IPS-18a (cell line): ENCODE results near the gene MLH3.
A peak's percentile ranks its signal among the peaks of the same experiment; 100 is the strongest.

Experiments
- H3K27ac ChIP-seq: one replicate; pipeline ENCODE4 v1.5.1; 2013; ENCODE audit warnings: low read length
- H3K27me3 ChIP-seq: one replicate; pipeline ENCODE4 v1.6.1; 2013; ENCODE audit warnings: mild to moderate bottlenecking, low read length; ENCODE audit not compliant: control insufficient read depth, insufficient read depth
- H3K36me3 ChIP-seq: one replicate; pipeline ENCODE4 v1.6.1; 2013; ENCODE audit warnings: low read depth, low read length; ENCODE audit not compliant: control insufficient read depth
- H3K4me1 ChIP-seq: one replicate; pipeline ENCODE4 v1.6.1; 2013; ENCODE audit warnings: low read depth, low read length; ENCODE audit not compliant: control insufficient read depth
- H3K4me3 ChIP-seq: one replicate; pipeline ENCODE4 v1.5.1; 2013; ENCODE audit warnings: low read length
- H3K9ac ChIP-seq: one replicate; pipeline ENCODE4 v1.6.1; 2013; ENCODE audit warnings: mild to moderate bottlenecking, low read length, moderate library complexity
- H3K9me3 ChIP-seq: one replicate; pipeline ENCODE4 v1.6.1; 2013; ENCODE audit warnings: low read depth, low read length; ENCODE audit not compliant: control insufficient read depth

The MLH3 gene

DNA sequence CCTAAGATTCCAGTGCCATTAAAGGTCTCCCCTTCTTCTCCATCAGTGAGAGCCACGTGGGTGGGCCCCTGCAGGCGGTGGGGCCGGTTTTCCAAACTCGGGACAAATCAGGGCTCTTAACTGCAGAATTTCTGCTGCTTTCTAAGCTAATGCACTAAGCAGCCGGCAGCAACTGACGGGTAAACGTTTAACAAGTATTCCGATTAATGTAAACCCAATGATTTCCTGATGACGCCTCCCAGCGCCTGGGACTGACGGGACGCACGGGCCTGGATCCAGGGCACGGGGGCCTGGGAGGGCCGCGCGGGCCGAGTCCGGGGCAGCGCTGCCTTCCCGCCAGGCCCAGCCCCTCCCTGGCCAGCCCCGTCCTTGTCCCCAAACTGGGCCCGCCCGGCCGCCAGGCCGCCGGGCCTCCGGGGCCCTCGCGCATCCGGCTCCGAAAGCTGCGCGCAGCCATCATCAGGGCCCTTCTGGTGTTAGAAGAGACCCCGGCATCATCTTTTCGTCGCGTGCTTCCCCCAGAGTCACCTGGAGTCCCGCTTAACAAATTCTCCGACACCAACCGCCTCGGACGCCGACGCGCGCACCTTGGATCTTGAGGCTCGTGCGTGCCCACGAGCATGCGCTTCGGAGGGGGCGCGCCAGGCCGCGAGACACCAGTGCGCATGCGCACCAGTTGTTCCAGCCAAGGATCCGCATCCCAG, at the start of gene MLH3:
MLH3 (minus strand) TSS at position 616 of the 704 bp plus-strand sequence. CDS start 1,812 bp downstream, outside the sequence.
- H3K27me3 ChIP-seq = no peaks in the 10 kb centered on the region

GRCh38 chr14:75098682-75099081, 47.4 kb upstream of the MLH3 start:
- Histone ChIP-seq H3K9me3 (no peaks in the 10 kb centered on the region), H3K27ac (no peak overlapping the region), H3K27me3 (no peaks in the 10 kb centered on the region), H3K9ac (no peak overlapping the region), H3K36me3 (peaks cover 71% of the 10 kb centered on the region), H3K4me3 (no peak overlapping the region), H3K4me1 (no peaks in the 10 kb centered on the region)

More for the DNA sequence above, at the start of gene MLH3:
- H3K27ac ChIP-seq = peak within 1 kb of the TSS; percentile 62
- H3K4me1 ChIP-seq = no peaks in the 10 kb centered on the region
- no peaks in the 10 kb centered on the region for H3K9me3 ChIP-seq
- no peaks in the 10 kb centered on the region for H3K36me3 ChIP-seq
- H3K4me3 ChIP-seq = peak within 1 kb of the TSS; percentile 67
- peak within 1 kb of the TSS; percentile 86 for H3K9ac ChIP-seq

DNA sequence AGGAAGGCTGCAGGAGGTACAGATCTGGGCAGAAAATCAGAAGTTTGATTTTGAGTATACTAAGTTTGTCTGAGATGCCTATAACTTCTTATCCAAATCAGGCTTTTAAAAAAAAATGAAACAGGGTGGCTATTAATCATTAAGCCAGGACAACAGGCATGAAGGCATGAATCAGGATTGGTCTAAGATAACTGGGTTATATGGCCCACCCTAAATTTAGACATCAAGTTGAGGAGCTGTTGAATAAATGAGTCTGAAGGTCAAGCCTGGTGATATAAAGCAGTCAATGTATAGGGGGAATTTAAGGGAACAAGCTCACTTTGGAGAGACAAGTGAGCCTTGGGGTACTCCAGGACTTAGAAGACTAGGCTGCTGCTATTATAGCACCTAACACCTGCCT, 46.9 kb upstream of the MLH3 start:
- H3K4me3 ChIP-seq = no peak overlapping the region
- peaks cover 67% of the 10 kb centered on the region for H3K36me3 ChIP-seq
- H3K27ac ChIP-seq = no peak overlapping the region
- no peaks in the 10 kb centered on the region for H3K4me1 ChIP-seq
- no peak overlapping the region for H3K9ac ChIP-seq
- no peaks in the 10 kb centered on the region for H3K9me3 ChIP-seq
- H3K27me3 ChIP-seq = no peaks in the 10 kb centered on the region

- Histone ChIP-seq H3K27ac (no peak overlapping the region), H3K36me3 (peaks cover 67% of the 10 kb centered on the region), H3K9me3 (no peaks in the 10 kb centered on the region), H3K4me1 (no peaks in the 10 kb centered on the region), H3K9ac (no peak overlapping the region), H3K27me3 (no peaks in the 10 kb centered on the region), H3K4me3 (no peak overlapping the region)
These were observed 45.7 kb upstream of the MLH3 start for GRCh38 chr14:75096959-75097358.

GRCh38 chr14:75095690-75096089, 44.4 kb upstream of the MLH3 start:
- Histone ChIP-seq H3K36me3 (peaks cover 59% of the 10 kb centered on the region), H3K4me3 (no peak overlapping the region)

DNA sequence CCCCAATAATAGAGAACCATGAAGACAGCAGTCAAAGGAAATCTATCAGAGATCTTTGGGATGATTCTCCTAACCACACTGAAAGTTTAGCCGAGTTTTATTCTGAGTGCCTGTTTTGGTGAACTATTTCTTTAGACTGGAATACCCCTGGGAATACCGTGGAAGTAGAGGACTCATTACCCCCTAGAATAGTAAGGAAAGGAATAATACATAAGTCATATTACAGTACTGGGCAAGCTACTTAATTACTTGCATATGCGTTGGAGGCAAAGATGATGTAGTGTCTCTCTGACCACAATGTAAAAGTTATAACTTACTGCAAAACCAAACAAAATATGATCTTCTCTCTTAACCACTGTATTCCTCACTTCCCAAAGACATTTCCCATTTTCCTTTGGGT, 43.6 kb upstream of the MLH3 start:
- Histone ChIP-seq H3K27ac (no peak overlapping the region), H3K9ac (no peak overlapping the region), H3K4me3 (no peak overlapping the region), H3K9me3 (no peaks in the 10 kb centered on the region), H3K36me3 (peaks cover 59% of the 10 kb centered on the region), H3K4me1 (no peaks in the 10 kb centered on the region), H3K27me3 (no peaks in the 10 kb centered on the region)

More at GRCh38 chr14:75095690-75096089, 44.4 kb upstream of the MLH3 start:
- Histone ChIP-seq H3K9me3 (no peaks in the 10 kb centered on the region), H3K4me1 (no peaks in the 10 kb centered on the region), H3K27ac (no peak overlapping the region), H3K27me3 (no peaks in the 10 kb centered on the region), H3K9ac (no peak overlapping the region)

DNA sequence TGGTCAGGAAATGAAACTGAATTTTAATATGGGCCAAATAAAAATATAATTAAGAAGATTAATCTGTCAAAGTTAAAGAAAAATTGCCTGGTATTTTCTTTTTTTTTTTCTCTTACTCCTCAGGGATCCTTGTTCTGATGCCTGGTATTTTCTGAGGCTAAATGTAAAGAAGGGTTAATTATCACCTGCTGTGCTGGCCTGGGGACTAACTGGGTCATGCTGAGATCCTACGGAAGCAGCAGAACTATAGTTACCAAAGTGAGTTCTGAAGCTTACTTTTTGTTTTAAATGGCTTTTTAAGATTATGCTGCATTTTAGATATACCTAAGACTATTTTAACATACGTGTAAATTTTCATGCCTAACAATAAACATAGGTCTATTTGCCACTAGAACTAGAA, 41.4 kb upstream of the MLH3 start:
- Histone ChIP-seq H3K9me3 (no peaks in the 10 kb centered on the region), H3K36me3 (peaks cover 51% of the 10 kb centered on the region)

DNA sequence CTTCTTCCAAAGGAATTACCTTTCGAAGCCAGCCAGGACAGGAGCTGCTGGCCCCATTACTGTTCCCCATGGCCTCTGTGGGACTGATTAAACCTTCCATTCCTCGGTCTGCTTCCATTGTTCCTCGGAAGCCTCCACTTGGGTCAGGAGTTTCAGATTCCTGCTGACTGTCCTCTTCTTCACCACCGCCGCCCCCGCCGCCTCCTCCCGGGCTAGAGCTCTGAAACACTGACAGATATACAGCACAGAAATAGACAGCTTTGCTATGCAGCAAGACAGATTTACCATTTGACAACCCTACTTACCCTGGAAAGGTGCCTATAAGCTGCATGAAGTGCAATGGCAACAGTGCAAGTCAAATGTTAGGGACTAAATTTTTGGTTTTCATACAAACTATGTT, 40.0 kb upstream of the MLH3 start:
- no peaks in the 10 kb centered on the region for H3K4me1 ChIP-seq
- H3K9me3 ChIP-seq = no peaks in the 10 kb centered on the region
- H3K27me3 ChIP-seq = no peaks in the 10 kb centered on the region
- H3K27ac ChIP-seq = no peak overlapping the region
- peaks cover 51% of the 10 kb centered on the region for H3K36me3 ChIP-seq
- H3K4me3 ChIP-seq = no peak overlapping the region
- no peak overlapping the region for H3K9ac ChIP-seq

More for the DNA sequence above, 41.4 kb upstream of the MLH3 start:
- no peaks in the 10 kb centered on the region for H3K27me3 ChIP-seq
- no peak overlapping the region for H3K9ac ChIP-seq
- peak overlapping the region; percentile 8 for H3K4me3 ChIP-seq
- no peaks in the 10 kb centered on the region for H3K4me1 ChIP-seq
- no peak overlapping the region for H3K27ac ChIP-seq

DNA sequence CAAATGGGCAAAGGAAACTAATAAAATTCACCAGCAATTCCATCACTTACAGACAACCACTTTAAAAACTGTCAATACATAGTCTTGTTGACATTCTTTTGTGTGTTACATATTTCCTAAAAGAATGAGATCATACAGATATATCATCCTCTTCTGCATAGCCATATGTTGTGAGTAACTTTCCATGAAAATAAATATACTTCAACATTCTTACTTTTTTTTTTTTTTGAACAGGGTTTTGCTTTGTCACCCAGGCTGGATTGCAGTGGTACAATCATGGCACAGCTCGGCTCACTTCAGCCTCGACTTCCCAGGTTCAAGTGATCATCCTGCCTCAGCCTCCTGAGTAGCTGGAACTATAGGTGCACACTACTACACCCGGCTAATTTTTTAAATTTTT, 39.1 kb upstream of the MLH3 start:
- H3K27ac ChIP-seq = no peak overlapping the region
- no peaks in the 10 kb centered on the region for H3K27me3 ChIP-seq
- no peaks in the 10 kb centered on the region for H3K9me3 ChIP-seq
- H3K9ac ChIP-seq = no peak overlapping the region
- H3K4me3 ChIP-seq = no peak overlapping the region
- H3K4me1 ChIP-seq = no peaks in the 10 kb centered on the region
- peaks cover 49% of the 10 kb centered on the region for H3K36me3 ChIP-seq

- peaks cover 52% of the 10 kb centered on the region for H3K36me3 ChIP-seq
- no peaks in the 10 kb centered on the region for H3K9me3 ChIP-seq
- no peaks in the 10 kb centered on the region for H3K4me1 ChIP-seq
- H3K27ac ChIP-seq = no peak overlapping the region
- H3K27me3 ChIP-seq = no peaks in the 10 kb centered on the region
- no peak overlapping the region for H3K4me3 ChIP-seq
- no peak overlapping the region for H3K9ac ChIP-seq
These were observed 37.5 kb upstream of the MLH3 start for GRCh38 chr14:75088566-75089373.

DNA sequence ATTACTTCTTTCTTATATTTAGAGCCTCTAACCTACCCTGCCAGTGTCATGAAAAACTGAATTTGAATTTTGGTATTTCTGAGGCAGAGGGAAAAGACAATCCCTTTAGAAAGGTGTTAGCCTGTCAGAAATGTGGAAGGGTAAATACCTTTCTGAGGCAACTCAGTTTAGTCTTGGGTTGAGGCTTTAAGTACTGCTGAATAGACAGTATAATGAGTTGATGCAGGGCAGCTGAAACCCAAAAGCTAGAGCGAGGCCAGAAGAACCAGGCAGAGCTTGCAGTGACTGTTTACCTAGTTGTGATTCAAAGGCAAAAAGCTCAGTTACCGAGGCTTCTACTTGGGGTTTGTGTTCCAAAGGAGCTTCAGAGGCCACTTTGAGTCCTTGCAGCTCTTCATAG, 36.9 kb upstream of the MLH3 start:
- no peaks in the 10 kb centered on the region for H3K9me3 ChIP-seq
- no peaks in the 10 kb centered on the region for H3K4me1 ChIP-seq
- H3K36me3 ChIP-seq = peaks cover 56% of the 10 kb centered on the region
- H3K9ac ChIP-seq = no peak overlapping the region
- no peak overlapping the region for H3K4me3 ChIP-seq
- H3K27me3 ChIP-seq = no peaks in the 10 kb centered on the region
- no peak overlapping the region for H3K27ac ChIP-seq
